ENCODE measurements around the gene XPOT.

- TF ChIP-seq, protein P1, sequence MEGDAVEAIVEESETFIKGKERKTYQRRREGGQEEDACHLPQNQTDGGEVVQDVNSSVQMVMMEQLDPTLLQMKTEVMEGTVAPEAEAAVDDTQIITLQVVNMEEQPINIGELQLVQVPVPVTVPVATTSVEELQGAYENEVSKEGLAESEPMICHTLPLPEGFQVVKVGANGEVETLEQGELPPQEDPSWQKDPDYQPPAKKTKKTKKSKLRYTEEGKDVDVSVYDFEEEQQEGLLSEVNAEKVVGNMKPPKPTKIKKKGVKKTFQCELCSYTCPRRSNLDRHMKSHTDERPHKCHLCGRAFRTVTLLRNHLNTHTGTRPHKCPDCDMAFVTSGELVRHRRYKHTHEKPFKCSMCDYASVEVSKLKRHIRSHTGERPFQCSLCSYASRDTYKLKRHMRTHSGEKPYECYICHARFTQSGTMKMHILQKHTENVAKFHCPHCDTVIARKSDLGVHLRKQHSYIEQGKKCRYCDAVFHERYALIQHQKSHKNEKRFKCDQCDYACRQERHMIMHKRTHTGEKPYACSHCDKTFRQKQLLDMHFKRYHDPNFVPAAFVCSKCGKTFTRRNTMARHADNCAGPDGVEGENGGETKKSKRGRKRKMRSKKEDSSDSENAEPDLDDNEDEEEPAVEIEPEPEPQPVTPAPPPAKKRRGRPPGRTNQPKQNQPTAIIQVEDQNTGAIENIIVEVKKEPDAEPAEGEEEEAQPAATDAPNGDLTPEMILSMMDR (conservative IDR thresholded peaks at IDR 0.05; ENCODE audit: low read depth, low read length): no peak
- TF ChIP-seq EZH2 (IDR thresholded peaks at IDR 0.05; ENCODE audit: low read length, unreplicated experiment) (no peak), EZH2phosphoT487 (IDR thresholded peaks at IDR 0.05; ENCODE audit: borderline replicate concordance, low read length) (no peak)
Measured at GRCh38 chr12:64400041-64400440, 4.2 kb upstream of the XPOT start.

Data from PC-3 (cell line).